SK-MEL-5 (cell line): ENCODE results near the gene MAN2A1. TPM values are rescaled to one million over a fixed set of nuclear protein-coding genes. Genes with fewer than 3 reads are reported as not detected.
"Not testable (repeated sequence)": the region's sequence is repeated elsewhere in the genome, so short reads cannot be mapped to it uniquely, and the experiment has no call there.

Experiments
- DNase-seq: peaks from one replicate; pipeline ENCODE4 v3.0.0-alpha.2; 2016; ENCODE audit warnings: low read depth, low spot score
- in situ Hi-C: cut with HindIII; loops from 2 replicates; pipeline ENCODE4 v1.10.0; 2016; ENCODE audit warnings: low sequenced_read_pairs, high pct_unique_total_duplicates, low pct_unique_long_range_greater_than_20kb
- total RNA-seq: library from RNA; depleted of rRNA; stranded (reverse); fragments of >200 nt; shearing (Covaris generic); gene quantifications from 2 replicates; pipeline ENCODE4 v1.2.3, GENCODE V29; 2014

MAN2A1 gene
- total RNA-seq, 1 experiment from 2014 or later = 14.7 TPM

GRCh38 chr5:109866051-109866450 lies 176.3 kb downstream of the MAN2A1 start:
- in situ Hi-C loops = no loop called here
- DNase-seq = no peak

GRCh38 chr5:109868737-109869136 lies 179.0 kb downstream of the MAN2A1 start:
- in situ Hi-C loops = no loop called here

DNA sequence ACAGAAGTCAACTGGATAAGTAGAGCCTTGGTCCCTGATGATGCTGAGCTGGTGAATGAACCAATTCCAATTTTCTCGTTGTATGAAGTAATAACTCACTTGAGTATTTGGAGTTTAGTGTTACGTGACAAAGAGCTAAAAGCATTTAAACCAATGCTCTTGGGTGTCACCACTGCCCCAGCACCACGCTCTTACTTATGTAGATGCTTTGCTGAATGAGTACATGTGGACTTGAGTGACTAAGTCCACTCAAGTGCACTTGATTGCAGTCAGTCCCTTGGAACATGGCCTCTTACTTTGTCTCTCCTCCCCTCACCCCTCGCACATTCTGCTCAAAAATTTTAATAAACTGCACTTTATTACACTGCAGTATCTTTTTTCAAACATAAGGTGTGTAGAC lies 184.0 kb downstream of the MAN2A1 start:
- in situ Hi-C loops = no loop called here

More at GRCh38 chr5:109868737-109869136, 179.0 kb downstream of the MAN2A1 start:
- no peak for DNase-seq

GRCh38 chr5:109874108-109874507 lies 184.4 kb downstream of the MAN2A1 start:
- no peak for DNase-seq
- in situ Hi-C loops = no loop called here

More for the DNA sequence above, 184.0 kb downstream of the MAN2A1 start:
- DNase-seq = no peak

GRCh38 chr5:109876030-109876725 lies 186.5 kb downstream of the MAN2A1 start:
- DNase-seq = no peak
- in situ Hi-C loops = no loop called here

DNA sequence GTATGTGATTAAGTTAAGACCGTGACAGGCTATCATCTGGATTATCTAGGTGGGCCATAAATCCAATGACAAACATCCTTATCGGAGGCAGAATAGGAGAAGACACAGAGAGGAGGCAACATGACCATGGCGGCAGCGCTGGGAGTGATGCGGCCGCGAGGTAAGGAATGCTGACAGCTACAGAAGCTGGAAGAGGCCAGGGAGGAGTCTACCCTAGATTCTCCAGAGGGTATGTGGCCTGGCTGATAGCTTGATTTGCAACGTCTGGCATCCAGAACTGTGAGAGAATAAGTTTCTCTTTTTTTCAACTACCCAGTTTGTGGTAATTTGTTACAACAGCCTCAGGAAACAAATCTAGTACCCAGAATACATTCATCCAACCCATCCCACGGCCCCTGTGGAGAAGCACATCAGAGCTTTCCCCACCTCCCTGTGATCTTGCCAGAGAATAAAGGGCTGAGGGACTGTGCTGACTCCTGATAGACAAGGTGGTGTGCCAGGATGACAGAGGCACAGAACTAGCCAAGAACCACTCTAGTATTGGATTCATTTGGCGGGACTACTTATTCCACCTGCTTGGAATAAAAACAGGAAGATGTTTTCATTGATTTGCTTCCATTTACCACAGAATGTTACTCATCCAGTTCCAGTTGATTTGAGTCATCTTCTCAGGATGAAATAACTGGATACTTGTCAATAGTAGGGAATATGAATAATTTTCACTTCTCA lies 187.4 kb downstream of the MAN2A1 start:
- in situ Hi-C loops = no loop called here
- no peak for DNase-seq

DNA sequence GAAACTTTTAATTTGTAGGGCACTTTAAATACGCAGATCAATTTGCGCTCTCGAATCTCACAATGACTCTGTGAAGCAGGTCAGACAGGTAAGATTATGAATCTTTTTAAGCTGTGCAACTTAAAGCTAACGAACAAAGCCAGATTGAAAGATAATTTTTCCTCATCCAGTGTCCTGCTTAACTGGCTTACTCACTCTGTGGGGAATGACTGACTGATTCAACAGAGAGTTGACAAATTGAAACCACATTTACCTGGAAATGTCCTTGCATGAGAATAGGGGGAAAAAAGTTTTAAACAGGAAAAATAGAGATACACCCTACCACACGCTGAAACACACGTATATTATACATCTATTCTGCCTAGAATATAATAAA lies 187.9 kb downstream of the MAN2A1 start:
- no peak for DNase-seq
- in situ Hi-C loops = no loop called here

- no peak for DNase-seq
- in situ Hi-C loops = no loop called here
Observed at GRCh38 chr5:109878887-109879286, 189.2 kb downstream of the MAN2A1 start.

DNA sequence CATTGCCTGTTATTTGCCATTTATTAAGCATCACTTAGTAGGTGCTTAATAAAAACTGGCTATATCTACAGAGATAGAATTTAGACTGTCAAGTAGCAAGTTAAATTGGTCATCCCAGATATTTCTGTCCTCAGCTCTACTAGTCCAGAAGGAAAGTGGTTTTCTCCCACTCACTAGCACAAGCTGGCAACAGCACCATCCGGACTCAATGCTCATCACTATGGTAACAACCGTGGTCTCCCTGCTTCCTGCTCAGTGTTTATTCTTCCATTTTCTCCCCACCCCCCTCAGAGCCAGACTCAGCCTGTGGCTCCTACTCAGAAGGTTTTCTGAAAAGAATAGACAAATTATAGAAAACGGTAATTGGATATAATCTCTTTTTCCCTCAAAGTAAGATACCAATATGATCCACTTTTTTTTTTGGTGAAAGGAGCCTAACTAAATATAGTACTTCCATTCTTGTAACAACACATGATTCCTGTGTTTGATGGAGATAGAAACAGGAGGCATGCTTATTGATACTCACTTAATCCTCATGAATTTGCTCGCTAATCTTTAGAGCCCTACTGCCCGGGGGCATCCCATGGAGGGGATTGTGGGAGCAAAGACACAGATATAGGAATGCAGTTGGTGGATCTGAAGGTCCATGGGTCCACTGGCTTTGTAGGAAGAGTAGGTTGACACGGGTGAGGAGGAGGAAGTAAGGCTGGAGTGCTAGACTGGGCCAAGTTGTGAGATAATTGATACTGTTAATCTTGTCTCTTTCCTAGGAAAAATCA lies 191.4 kb downstream of the MAN2A1 start:
- in situ Hi-C loops = no loop called here
- DNase-seq = no peak

- no peak for DNase-seq
- in situ Hi-C loops = no loop called here
Observed at GRCh38 chr5:109882546-109882945, 192.8 kb downstream of the MAN2A1 start.

DNA sequence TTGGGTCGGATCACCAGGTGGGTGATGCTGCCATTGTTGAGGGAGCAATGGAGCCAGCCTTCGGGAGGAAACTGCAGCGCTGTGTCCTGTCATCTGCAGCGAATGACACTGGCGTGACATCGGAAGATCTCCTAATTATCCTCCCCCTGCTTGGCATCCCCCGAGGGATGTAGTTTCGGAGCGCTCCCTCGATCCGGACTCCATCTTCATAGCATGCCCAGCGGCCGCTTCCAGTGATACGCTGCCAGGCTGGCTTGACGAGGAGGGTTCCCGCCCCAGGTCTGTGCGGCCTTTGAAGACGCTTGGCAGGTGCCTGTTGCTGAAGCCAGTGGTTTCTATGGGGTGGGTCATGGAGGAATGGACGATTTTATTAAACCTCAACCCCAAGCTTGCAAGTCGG lies 194.9 kb downstream of the MAN2A1 start:
- in situ Hi-C loops = no loop called here
- no peak for DNase-seq

DNA sequence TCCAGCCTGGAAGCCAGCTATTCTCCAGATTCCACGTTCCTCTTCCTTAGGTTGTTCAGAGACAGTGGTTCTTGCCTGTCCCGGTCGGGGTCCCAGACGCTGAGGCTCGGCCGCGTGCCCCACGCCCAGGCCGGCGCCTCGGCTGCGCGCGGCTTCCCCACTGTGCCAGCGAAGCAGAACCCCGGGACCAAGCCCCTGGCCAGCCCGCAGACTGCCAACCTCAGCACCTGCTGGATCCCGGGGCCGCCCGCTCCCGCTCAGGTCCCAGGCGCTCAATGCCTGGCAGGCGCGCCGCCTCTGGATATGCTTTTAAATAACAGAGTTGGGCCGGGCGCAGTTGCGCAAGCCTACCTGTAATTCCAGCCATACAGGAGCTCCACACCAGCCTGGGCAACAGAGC lies 195.5 kb downstream of the MAN2A1 start:
- in situ Hi-C loops = no loop called here
- no peak for DNase-seq

DNA sequence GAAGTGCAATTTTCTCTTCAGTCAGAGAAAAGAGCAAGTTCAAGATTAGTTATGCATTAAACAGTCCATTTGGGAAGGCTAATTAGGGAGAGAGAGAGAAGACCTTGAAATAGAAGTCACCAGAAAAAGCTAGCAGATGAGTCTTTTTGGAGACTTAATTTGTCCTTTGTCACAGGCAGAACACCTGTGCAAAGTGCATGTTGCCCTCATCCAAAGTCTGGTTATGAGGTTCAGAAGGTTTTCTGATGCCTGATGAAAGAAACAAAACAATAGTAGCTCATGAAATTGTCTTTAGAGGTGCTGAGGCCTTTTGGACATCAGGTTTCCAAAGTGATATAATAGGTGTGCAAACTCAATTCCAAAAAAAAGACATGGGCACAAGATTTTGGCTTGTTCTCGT lies 199.3 kb downstream of the MAN2A1 start:
- DNase-seq = no peak
- in situ Hi-C loops = no loop called here

DNA sequence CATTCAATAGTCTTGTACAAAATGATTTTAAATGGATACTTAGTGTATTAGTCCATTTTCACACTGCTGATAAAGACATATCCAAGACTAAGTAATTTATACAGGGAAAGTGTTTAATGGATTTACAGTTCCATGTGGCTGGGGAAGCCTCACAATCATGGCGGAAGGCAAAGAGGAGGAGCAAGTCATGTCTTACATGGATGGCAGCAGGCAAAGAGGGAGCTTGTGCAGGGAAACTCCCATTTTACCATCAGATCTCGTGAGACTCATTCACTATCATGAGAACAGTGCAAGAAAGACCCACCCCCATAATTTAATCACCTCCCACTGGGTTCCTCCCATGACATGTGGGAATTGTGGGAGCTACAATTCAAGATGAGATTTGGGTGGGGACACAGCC lies 203.5 kb downstream of the MAN2A1 start:
- in situ Hi-C loops, DNase-seq: not testable (repeated sequence)

GRCh38 chr5:109898269-109899162 lies 208.8 kb downstream of the MAN2A1 start:
- in situ Hi-C loops = no loop called here
- no peak for DNase-seq

- in situ Hi-C loops = no loop called here
- DNase-seq = no peak
Observed at GRCh38 chr5:109899163-109899535, 209.4 kb downstream of the MAN2A1 start.

- in situ Hi-C loops = no loop called here
- no peak for DNase-seq
Observed at GRCh38 chr5:109900461-109900860, 210.7 kb downstream of the MAN2A1 start.
